Activated T-helper 17 cell treated with anti-CD3 and anti-CD28 coated beads, Interleukin-2, amount 50 U/mL, for 72 hours (primary cell): ENCODE data around the gene ABCA4. TPM values are rescaled to one million over a fixed set of nuclear protein-coding genes. Genes with fewer than 3 reads are reported as not detected.

Source experiments
- ATAC-seq: fragments of 150-1000 bp; cut with Tn5 transposase; replicated peaks from 2 replicates; pipeline ENCODE4 v1.10.0; 2021; ENCODE audit warnings: mild to moderate bottlenecking, moderate library complexity
- H3K27ac Mint-ChIP-seq: one replicate; pipeline ENCODE4 v1.8.0; 2022; ENCODE audit warnings: mixed read lengths
- H3K27me3 Mint-ChIP-seq: one replicate; pipeline ENCODE4 v1.8.0; 2022; ENCODE audit warnings: mixed read lengths
- H3K36me3 Mint-ChIP-seq: one replicate; pipeline ENCODE4 v1.8.0; 2022; ENCODE audit warnings: low read depth, mild to moderate bottlenecking, mixed read lengths
- H3K4me1 Mint-ChIP-seq: one replicate; pipeline ENCODE4 v1.8.0; 2022; ENCODE audit warnings: mixed read lengths
- H3K4me3 Mint-ChIP-seq: one replicate; pipeline ENCODE4 v1.8.0; 2022; ENCODE audit warnings: mild to moderate bottlenecking, mixed read lengths
- H3K9me3 Mint-ChIP-seq: one replicate; pipeline ENCODE4 v1.8.0; 2022; ENCODE audit warnings: mixed read lengths
- total RNA-seq, 2 donors: library from RNA; stranded (reverse); gene quantifications; one replicate each; pipeline ENCODE4 v1.2.3, GENCODE V29; 2022

ABCA4 gene
- total RNA-seq, 2 donors from 2014 or later, result not detected

DNA sequence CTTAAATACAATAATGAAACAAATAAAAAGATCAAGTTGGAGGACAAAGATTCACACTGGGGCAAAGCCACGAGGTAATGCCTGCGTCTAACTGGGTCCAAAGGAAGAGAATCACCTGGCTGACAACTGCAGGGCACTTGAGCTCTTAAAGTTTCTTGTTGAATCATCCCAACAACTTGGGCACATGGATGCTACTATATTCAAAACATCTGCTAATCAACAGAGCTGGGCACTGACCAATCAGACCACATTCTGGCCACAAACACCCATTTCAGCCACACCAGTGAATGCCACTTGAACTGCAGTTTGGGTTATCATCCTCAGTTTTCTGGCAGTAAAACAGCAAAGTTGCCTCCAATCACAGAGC, 51.0 kb downstream of the ABCA4 start:
- no peak overlapping the region for H3K4me3 Mint-ChIP-seq
- no peak overlapping the region for H3K27ac Mint-ChIP-seq
- H3K9me3 Mint-ChIP-seq, result no peaks in the 10 kb centered on the region
- H3K27me3 Mint-ChIP-seq, result peaks cover 17% of the 10 kb centered on the region
- no peaks in the 10 kb centered on the region for H3K4me1 Mint-ChIP-seq
- ATAC-seq, result no peak
- H3K36me3 Mint-ChIP-seq, result no peaks in the 10 kb centered on the region

DNA sequence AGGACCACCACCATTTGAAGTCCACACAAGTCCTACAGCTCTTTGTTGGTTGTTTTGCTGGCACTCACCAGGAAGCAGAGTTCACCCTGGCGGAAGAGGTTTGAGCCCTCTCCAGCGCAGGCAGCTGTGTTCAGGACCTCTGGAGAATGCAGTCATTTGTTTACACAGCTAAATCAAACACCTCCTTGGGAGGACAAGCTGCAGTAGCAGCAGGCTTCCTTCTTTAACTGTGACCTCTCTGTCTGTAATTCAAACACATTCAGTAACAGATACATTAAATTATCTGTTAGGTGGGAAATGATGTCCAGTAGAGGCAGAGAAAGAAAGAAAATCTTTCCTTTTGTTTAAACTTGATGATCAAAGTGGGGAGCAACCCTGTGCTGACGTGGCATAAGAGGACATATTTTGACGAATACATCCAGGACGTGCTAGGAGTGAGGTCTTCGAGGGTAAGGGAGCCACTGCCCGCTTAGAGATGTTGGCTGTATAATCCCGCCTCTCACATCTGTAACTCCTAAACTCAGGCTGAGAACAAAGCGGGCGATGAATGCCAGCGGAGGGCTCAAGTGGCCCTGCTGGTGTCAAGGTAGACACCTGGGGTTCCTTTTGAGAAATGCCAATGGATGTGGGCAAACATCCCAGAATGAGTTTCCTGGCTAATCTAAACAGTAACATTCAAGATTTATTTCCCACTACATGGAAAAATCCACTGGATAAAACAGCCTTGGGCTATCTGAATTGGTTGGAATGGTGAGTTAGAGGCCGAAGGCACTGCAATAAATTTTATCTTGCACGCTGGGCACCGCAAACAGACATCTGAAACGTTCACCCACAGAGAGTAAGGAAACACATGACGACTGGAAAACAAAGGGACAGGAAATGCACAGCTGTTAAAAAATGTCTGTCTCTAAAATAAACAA, 51.7 kb downstream of the ABCA4 start:
- H3K27me3 Mint-ChIP-seq, result peaks cover 16% of the 10 kb centered on the region
- no peaks in the 10 kb centered on the region for H3K4me1 Mint-ChIP-seq
- no peaks in the 10 kb centered on the region for H3K36me3 Mint-ChIP-seq
- H3K4me3 Mint-ChIP-seq, result no peak overlapping the region
- no peak for ATAC-seq
- H3K9me3 Mint-ChIP-seq, result no peaks in the 10 kb centered on the region
- no peak overlapping the region for H3K27ac Mint-ChIP-seq

DNA sequence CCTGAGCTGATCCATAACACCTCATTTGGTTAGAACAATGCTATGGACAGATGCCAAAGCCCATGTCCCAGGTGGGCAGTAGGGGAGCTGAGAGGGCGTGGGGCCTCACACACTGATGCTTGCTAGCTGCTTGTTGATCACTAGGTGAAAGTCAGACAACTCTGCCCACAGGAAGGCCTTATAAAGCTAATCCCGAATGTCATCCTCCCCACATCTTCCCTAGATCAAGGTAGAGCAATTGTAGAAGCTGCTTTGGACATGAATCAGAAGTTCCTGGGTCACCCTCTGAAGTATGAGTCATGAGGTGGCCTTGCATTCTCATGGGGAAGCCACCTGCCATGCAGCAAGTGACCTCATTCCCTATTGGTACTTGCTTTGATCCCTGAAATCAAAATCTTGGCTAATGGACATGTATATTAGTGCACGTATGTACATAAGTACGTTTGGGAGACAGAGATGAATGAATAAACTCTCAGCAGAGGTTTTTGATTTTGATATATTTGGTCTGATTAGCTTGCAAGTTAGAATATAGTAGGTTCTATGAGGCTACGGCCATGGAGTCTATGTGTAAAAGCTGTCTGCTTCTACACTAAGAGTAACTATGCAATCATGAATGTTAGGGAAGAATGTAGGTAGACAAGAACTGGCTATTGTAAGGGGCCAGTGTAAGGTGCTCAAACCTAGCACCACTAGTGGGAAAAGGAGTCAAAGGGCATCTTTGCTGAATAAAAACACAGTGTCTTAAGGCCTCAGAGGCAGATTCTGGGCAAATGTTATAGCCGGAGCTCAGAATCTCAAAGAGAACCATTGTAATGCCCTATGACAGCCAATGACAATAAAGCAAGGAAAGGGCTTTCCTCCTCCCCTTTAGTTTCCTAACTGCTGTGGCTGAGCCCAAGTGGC, 52.6 kb downstream of the ABCA4 start:
- Mint-ChIP-seq H3K36me3 (no peaks in the 10 kb centered on the region), H3K4me3 (no peak overlapping the region)
- peak; percentile 56 for ATAC-seq

DNA sequence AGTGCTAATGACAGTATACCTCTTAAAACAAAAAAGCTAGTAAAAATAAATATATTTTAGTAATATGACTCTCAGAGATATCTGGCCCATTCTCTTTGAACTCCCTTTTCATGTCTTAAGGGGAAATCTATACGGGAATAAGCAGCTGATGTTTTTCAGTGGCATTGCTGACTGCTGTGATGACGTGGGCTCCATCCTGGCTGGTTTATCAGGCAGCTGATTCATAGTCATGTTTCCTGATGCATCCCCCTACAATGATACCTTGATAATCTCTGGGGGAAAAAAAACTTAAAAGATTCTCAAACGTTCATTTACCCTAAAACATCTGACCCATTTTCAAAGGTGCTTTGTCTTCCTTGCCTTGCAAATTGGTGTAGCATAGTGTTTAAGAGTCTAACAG, 53.8 kb downstream of the ABCA4 start:
- Mint-ChIP-seq H3K36me3 (no peaks in the 10 kb centered on the region), H3K4me3 (no peak overlapping the region), H3K4me1 (no peaks in the 10 kb centered on the region), H3K27me3 (peaks cover 21% of the 10 kb centered on the region), H3K27ac (no peak overlapping the region), H3K9me3 (no peaks in the 10 kb centered on the region)
- ATAC-seq, result no peak

More for the DNA sequence above, 52.6 kb downstream of the ABCA4 start:
- Mint-ChIP-seq H3K4me1 (no peaks in the 10 kb centered on the region), H3K27me3 (peaks cover 20% of the 10 kb centered on the region), H3K27ac (no peak overlapping the region), H3K9me3 (no peaks in the 10 kb centered on the region)

DNA sequence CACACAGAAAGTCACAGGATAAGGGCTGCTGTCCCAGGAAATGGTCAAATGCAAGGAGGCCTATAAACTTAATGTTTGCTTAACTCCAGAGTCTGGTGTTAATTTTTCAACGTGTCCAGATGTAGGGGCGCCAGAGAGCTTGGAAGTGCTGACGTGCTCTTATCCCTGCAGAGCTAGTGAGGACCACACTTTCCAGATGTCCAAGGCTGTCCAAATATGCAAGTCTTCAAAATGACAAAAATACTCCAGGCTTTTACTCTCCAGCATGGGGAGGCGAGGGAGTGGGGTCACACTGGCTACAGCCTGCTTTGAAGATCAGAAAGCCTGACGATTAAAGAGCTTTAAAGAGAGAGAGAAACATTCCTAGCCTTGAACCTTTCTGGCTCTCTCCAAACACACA, 57.6 kb downstream of the ABCA4 start:
- no peaks in the 10 kb centered on the region for H3K4me1 Mint-ChIP-seq
- no peak overlapping the region for H3K27ac Mint-ChIP-seq
- H3K27me3 Mint-ChIP-seq, result peaks cover 34% of the 10 kb centered on the region
- H3K36me3 Mint-ChIP-seq, result no peaks in the 10 kb centered on the region
- ATAC-seq, result no peak
- no peaks in the 10 kb centered on the region for H3K9me3 Mint-ChIP-seq
- no peak overlapping the region for H3K4me3 Mint-ChIP-seq

DNA sequence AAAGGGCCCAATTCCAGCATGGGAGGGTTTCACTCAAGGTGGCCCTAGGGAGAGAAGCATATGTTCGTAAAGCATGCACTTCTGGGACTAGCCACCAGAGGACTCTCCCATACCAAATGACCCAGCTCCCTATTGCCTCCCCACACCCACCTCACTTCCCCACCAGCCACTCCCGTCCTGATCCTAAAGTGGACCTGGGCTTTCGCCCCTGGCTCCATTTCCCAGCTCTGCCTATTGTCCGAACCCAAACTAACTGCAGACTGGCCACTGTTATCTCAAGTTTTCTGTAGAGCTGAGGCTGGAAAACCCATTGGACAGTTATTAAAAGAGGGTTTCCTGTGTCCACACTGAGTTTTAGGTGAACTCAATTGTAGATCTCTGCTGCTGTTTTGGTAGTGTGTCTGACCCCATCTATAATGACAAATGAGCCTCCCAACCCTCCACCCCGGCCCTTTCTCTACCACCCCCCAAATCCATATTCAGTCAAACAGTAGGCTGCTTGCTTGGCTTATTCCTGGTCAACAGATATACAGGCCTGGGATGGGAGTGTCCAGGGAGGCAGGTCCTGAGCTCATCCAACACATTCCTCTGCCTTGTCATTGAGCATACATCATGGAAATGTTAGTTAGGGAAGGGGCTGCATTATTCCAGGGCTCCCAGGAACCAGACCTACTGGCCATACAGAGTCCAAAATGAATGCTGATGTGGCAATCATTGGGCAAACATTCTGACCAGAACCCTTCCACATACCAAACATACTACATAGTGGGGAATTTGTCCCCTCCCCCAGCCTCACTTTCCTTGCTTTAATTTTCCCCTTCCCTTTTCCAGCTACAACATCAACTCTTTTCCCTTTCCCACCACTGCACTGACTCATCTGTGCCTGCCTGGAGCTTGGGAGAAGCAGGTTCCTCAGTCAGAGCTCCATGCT, 59.2 kb downstream of the ABCA4 start:
- no peak overlapping the region for H3K27ac Mint-ChIP-seq
- no peaks in the 10 kb centered on the region for H3K36me3 Mint-ChIP-seq
- ATAC-seq, result peak; percentile 59
- peaks cover 35% of the 10 kb centered on the region for H3K27me3 Mint-ChIP-seq
- no peak overlapping the region for H3K4me3 Mint-ChIP-seq
- no peaks in the 10 kb centered on the region for H3K9me3 Mint-ChIP-seq
- H3K4me1 Mint-ChIP-seq, result no peaks in the 10 kb centered on the region

DNA sequence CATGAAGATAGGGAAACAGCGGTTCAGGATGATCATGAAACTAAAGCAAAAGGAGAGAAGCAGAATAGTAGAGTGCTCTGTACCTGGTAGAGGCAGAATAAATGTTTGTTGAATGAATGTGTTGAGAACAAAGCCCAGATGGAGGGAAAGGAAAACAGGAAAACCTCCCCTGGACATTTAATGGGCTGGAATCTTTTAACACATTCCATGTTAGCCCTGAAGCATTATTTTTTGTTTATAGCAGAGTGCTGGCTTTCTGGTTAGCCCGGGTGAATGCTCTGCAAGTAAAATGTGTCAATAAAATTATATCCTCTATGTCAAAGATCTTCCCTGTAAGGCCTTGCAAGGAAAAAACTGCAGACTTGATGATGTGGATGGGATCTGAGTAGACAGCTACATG, 60.2 kb downstream of the ABCA4 start:
- H3K4me1 Mint-ChIP-seq, result no peaks in the 10 kb centered on the region
- H3K4me3 Mint-ChIP-seq, result no peak overlapping the region
- H3K27ac Mint-ChIP-seq, result no peak overlapping the region
- H3K27me3 Mint-ChIP-seq, result peaks cover 35% of the 10 kb centered on the region
- H3K36me3 Mint-ChIP-seq, result no peaks in the 10 kb centered on the region
- no peaks in the 10 kb centered on the region for H3K9me3 Mint-ChIP-seq
- ATAC-seq, result no peak

DNA sequence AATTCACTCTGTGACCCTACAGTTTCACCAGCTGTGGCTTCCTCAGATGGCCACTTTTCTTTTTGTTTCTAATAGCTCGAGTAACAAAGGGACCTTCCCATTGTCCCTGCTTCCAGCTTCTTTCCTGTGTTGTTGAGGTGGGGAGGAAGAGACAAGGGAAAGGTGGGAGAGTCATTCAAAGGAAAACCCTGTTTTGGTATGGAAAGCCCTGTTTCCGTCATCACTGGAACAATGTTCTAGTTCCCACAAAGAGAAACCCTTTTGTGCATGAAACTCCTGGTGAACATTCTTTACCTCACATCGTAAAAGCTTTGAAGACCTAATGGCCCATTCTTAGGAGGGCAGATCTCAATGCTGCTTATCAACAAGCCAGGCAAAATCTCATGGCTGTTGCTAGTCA, 62.2 kb downstream of the ABCA4 start:
- Mint-ChIP-seq H3K9me3 (no peaks in the 10 kb centered on the region), H3K36me3 (no peaks in the 10 kb centered on the region), H3K4me3 (no peak overlapping the region), H3K27me3 (peaks cover 39% of the 10 kb centered on the region), H3K4me1 (no peaks in the 10 kb centered on the region), H3K27ac (no peak overlapping the region)
- no peak for ATAC-seq

DNA sequence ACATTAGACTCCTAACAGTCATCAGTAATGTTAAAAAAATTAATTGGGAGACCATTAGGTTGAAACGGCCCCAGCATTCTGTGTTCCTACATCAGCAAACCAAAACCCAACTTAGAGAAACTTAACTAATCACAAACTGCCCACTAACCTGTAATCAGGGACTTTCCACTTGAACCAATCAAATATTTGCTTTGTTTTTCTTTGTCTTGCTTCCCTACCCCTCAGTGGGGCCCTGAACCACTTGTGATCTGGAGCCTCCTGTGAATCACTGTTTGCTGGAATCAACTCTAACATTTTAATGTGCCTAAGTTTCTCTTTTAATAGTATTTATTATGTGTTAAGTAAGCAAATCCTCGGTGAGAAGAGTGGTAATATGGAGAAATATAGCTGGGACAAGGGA, 64.0 kb downstream of the ABCA4 start:
- Mint-ChIP-seq H3K27ac (no peak overlapping the region), H3K27me3 (peaks cover 38% of the 10 kb centered on the region), H3K9me3 (no peaks in the 10 kb centered on the region), H3K36me3 (no peaks in the 10 kb centered on the region), H3K4me3 (no peak overlapping the region), H3K4me1 (no peaks in the 10 kb centered on the region)
- ATAC-seq, result no peak

DNA sequence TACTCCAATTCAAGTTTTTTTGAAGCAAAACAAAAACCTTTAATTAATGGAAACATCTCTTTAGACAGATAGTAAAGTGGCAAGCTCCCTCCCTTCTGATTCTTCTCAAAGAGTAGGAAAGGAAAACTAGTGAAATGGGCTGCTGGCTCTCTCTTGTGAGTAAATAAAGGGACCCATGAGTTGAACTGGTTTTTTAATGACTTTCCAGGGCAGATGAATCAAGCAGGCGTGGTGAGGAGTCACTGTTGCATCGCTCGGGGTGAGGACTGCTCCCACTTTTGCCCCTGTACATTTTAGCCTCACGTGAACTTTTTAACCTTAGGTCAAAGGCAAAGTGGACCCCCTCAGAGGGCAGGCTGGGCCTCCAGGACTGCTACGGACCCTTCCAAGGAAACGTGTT, 64.8 kb downstream of the ABCA4 start:
- Mint-ChIP-seq H3K27me3 (peaks cover 45% of the 10 kb centered on the region), H3K4me3 (no peak overlapping the region), H3K9me3 (no peaks in the 10 kb centered on the region), H3K27ac (no peak overlapping the region), H3K36me3 (no peaks in the 10 kb centered on the region), H3K4me1 (no peaks in the 10 kb centered on the region)
- no peak for ATAC-seq

DNA sequence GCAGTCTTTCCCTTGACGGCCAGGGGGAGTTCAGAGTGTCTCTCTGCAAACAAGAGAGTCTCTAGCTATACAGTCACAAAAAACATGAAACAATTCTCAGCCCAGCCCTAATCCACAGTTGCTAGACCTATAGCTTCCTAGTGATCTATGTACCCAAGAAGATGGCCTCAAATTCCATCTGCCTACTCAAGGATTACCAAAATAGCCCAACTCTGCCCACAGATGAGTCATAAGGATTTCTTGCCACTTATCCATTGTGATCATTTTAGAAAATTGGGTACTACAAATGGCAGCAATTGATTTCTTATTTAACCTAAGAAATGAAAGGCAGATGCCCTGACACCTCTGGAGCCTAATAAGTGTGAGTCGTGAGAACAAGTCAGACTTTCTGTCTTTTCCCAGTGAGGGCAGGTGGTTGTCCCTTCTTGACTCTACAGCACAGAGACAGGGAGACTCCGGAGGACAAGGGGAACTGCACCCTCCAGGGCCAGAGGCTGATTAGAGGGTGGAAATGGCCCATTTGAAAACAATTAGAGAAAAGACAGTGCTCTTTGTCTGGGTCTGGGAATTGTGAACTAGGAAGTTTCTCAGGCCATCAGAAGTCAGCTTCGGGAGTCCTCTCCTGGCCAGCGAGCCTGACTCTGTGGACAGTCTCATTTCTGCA, 65.4 kb downstream of the ABCA4 start:
- H3K4me1 Mint-ChIP-seq, result no peaks in the 10 kb centered on the region
- no peaks in the 10 kb centered on the region for H3K36me3 Mint-ChIP-seq
- H3K27me3 Mint-ChIP-seq, result peaks cover 40% of the 10 kb centered on the region
- no peak for ATAC-seq
- no peak overlapping the region for H3K27ac Mint-ChIP-seq
- no peak overlapping the region for H3K4me3 Mint-ChIP-seq
- H3K9me3 Mint-ChIP-seq, result no peaks in the 10 kb centered on the region

DNA sequence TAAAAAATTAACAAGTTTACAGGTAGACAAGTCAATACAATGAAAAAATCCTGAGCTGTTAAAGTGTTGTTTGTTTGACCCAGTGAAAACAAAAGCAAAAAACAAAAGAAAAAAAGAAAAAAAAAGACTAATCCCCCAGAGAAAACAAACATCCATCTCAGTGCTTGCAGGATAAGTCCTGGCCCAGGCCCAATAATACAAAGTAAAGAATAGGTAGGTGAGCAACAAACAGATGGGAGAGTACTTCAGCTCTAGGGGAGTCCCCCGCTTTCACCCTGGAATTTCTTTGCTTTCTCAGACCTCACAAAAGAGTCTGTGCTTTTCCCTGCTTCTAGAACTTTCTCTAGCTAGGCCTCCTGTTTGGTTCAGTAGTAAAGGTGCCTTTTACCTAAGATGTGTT, 70.3 kb downstream of the ABCA4 start:
- Mint-ChIP-seq H3K4me1 (no peaks in the 10 kb centered on the region), H3K9me3 (no peaks in the 10 kb centered on the region), H3K27me3 (peaks cover 22% of the 10 kb centered on the region), H3K27ac (no peak overlapping the region), H3K36me3 (no peaks in the 10 kb centered on the region), H3K4me3 (no peak overlapping the region)
- ATAC-seq, result no peak

DNA sequence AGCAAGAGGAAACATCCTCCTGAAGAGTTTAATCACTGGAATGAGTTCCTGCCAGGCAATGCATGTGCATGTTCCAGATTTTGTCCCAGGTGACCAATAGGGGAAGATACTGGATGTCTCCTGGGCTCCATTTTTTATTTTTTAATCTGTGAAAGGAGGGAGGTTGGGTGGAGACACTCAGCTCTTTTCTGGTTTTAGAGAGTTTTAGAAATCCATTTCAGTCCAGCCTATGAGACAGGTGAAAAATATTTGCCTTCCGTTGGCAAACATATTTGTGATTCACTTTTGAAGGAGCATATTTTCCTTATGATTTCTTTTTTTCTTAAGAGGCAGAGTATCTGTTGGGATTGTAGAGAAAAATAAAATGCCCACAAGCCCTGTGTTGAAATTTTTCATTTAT, 70.7 kb downstream of the ABCA4 start:
- peaks cover 18% of the 10 kb centered on the region for H3K27me3 Mint-ChIP-seq
- H3K4me1 Mint-ChIP-seq, result no peaks in the 10 kb centered on the region
- H3K9me3 Mint-ChIP-seq, result no peaks in the 10 kb centered on the region
- no peak for ATAC-seq
- no peak overlapping the region for H3K4me3 Mint-ChIP-seq
- H3K36me3 Mint-ChIP-seq, result no peaks in the 10 kb centered on the region
- H3K27ac Mint-ChIP-seq, result no peak overlapping the region

DNA sequence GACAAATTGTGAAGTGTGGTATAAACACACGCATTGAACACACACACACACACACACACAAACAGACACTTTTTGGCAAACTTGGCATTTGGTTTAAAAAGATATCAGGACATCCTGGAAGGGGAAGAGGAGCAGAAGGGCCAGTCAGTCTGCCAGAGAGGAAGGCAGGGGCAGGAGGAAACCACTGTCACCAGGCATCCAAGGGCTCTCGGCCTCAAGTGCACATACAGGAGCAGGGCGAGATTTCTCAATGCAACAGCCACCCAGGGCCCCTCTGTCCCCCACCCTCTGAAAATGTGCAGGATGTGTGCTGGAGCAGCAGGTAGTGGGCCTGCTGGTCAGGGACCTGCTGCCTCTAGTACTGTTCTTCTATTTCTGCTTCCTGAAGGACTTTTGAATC, 71.2 kb downstream of the ABCA4 start:
- no peaks in the 10 kb centered on the region for H3K9me3 Mint-ChIP-seq
- no peaks in the 10 kb centered on the region for H3K4me1 Mint-ChIP-seq
- H3K27ac Mint-ChIP-seq, result no peak overlapping the region
- H3K27me3 Mint-ChIP-seq, result peaks cover 17% of the 10 kb centered on the region
- H3K4me3 Mint-ChIP-seq, result no peak overlapping the region
- H3K36me3 Mint-ChIP-seq, result no peaks in the 10 kb centered on the region
- no peak for ATAC-seq
